ENCODE data around the gene TSKS. TPM values are rescaled to one million over a fixed set of nuclear protein-coding genes. Genes with fewer than 3 reads are reported as not detected.

Gene TSKS
- total RNA-seq, 2 experiments from 2014 or later: 0.34 to 0.70 TPM

DNA sequence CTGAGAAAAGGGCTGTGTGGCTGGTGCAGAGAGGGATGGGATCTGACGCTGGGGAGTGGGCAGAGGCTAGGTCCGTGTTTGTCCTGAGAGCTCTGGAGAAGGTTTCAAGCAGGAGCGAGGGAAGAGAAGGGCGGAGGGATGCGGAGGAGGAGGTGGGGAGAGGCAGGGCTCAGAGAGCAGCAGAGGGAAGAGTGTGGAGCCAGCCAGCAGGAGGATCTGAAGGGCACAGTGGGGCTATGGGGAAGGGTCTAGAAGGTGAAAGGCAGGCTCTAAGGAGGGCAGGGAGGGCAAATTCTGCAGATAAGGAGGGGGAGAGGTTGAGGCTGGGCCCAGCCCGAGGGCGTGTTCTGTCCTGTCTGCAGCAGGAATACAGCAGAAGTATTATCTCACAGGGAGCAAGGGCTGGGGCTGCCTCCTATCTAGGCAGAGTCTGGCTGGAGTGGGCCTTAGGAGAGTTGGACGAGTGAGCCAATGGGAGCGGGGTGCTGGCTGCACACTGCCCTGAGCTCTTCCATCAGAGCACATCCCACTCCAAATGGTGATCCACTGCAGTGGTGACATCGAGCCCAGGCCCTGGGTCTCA lies 9.8 kb upstream of the TSKS start:
- ChIA-PET POLR2A (no interaction called here), CTCF (no interaction called here)

DNA sequence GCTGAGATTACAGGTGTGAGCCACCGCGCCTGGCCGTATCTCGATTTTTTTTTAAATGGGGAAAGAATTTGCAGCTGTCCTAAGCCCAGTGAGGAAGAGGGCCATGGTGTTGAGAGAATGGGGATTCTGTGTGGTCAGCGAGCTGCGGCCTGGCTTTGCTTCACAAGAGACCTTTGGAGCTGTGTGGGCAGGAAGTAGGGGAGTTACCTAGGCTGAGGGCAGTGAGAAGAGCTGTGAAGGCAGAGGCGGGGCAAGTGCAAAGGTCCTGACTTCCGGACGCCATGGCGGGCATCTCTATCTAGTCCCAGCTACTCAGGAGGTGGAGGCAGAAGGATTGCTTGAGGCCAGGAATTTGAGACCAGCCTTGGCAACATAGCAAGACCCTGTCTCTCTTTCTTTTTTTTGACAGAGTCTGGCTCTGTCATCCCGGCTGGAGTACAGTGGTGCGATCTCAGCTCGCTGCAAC lies 8.6 kb upstream of the TSKS start:
- ChIA-PET POLR2A (no interaction called here), CTCF (no interaction called here)

DNA sequence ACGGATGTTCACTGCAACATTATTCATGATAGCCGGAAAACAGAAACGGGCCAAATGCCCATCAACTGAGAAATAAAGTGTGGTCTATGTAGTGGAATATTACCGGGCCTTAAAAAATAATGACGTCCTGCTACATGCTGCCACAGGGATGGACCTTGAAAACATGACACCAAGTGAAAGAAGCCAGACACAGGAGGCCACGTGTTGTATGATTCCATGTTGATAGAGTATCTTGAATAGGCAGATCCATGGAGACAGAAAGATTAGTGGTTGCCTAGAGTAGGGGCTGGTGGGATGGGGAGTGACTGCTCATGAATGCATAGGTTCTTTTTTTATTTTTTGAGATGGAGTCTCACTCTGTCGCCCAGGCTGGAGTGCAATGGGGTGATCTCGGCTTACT lies 7.4 kb upstream of the TSKS start:
- POLR2A ChIA-PET: no interaction called here
- CTCF ChIA-PET: interaction anchor here (0.6 to 0.7 kb wide), 2 partner anchors 351 to 1376 kb away, joined by 3 to 5 read pairs; no protein-coding TSS in a partner anchor

DNA sequence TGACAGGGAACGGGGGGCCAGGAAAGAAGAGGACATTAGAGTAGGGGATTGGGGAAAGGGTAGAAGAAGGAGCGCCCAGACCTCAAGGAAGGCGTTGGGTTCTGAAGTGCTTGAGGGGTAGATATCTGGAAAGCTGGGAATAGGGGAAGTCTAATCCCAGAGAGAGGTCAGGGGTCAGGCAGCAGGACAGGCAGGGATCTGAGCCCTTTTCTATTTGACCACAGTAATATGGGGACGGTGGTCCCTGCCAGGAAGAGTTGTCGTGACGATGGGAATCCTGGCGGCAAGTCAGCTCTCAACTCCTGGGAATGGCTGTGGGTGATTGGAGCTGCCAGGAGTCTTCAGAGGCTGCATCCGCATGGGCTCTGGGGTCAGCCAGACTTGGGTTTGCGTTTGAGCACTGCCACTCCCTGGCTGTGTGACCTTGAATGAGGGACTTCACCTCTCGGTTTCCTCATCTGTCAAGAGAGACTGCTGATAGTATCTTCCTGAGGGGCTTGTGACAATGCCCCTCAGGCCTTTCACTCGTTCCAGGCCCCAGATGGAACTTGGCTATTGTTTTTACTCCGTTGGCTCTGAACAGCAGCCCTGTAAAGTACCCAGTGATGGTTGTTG lies 5.0 kb upstream of the TSKS start:
- CTCF ChIA-PET: no interaction called here
- POLR2A ChIA-PET: no interaction called here

DNA sequence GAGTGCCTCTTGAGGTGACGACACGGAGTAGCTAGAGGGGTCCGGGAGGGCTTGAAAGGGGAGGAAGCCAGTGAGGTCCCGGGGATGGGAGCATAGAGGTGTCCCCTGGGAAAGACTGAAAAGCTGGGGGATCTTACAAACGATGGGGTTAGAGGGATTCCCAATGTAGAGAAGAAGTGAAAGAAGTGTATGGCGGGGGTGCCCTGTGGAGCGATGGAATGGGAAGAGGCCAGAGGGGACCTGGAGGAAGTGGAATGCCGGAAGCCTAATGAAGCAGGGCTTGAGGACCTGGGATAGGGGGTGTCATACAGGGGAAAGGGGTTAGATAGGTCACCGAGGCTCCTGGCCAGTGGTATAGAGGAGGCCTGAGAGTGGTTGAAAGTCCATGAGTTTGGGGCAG lies 4.3 kb upstream of the TSKS start:
- POLR2A ChIA-PET: interaction anchor here (0.6 to 1.2 kb wide), 2 partner anchors 18 to 91 kb away, joined by 3 to 14 read pairs; no protein-coding TSS in a partner anchor
- CTCF ChIA-PET: no interaction called here

DNA sequence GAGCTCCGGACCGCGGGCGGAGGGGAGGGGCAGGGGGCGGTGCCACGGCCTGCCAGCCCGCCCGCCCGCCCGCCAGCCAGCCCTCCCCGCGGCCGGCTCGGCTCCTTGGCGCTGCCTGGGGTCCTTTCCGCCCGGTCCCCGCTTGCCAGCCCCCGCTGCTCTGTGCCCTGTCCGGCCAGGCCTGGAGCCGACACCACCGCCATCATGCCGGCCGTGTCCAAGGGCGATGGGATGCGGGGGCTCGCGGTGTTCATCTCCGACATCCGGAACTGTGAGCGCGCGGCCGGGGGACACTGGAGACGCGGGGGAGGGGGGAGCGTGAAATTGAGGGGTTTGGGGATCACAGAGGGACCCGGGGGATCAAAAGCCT lies 3.8 kb upstream of the TSKS start, which contains the start of gene AP2A1:
Gene AP2A1, plus strand, starts transcription at position 72 of the 370 bp plus-strand sequence. Its CDS starts 133 bp downstream, at position 205.
- CTCF ChIA-PET: interaction anchor here (0.6 to 0.7 kb wide), 3 partner anchors 14 to 87 kb away, joined by 3 to 4 read pairs (median 3); no protein-coding TSS in a partner anchor
- POLR2A ChIA-PET: interaction anchor here (0.5 to 1.6 kb wide), 6 partner anchors 18 to 432 kb away, joined by 3 to 14 read pairs (median 4); partner anchors contain the start of genes CD37 and FUZ

DNA sequence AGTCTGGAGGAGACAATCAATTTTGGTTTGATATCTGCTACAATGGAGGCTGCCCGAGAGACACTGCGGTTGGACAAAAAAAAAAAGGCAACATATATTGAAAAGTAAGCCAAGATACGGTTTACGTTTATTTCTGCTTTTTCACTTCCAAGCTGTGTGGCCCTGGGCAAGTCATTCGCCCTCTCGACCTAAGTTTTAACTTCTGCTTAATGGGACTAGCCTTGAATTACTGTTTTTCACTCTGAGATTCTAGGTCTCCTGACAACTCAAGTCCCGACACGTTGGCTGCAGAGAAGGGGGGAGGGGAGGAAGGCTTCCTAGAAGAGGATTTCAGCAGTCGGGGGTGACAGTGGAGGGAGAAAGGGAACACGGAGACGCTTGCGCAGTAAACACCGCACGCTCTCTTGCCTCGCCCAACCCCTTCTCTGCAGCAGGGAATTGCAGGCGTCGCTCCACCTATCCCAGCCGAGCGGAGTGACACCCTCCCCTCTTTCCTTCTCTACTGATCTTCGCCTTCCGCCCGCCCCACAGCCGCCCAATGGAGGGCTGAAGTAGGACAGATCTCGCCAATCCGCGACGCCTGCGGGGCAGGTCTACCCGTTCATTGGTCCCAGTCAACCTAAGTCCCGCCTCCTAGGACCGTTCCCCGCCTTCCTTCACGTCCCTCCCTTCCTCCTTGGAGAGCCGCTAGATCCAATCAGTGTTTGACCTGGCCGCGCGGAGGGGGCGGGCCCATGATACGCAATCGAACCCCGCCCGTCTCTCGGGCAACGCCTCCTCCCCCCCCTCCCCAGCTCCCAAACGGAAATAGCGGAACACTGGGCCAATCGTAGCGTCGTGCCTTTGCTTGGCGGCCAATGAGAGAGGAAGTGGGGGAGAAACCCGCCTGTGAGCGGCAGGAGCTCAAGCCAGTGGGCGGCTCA lies 3.2 kb upstream of the TSKS start:
- ChIA-PET CTCF (interaction anchor here (0.6 to 0.7 kb wide), 3 partner anchors 15 to 86 kb away, joined by 3 to 4 read pairs (median 3); no protein-coding TSS in a partner anchor), POLR2A (interaction anchor here (0.5 to 1.6 kb wide), 6 partner anchors 17 to 431 kb away, joined by 3 to 14 read pairs (median 4); partner anchors contain the start of genes CD37 and FUZ)

DNA sequence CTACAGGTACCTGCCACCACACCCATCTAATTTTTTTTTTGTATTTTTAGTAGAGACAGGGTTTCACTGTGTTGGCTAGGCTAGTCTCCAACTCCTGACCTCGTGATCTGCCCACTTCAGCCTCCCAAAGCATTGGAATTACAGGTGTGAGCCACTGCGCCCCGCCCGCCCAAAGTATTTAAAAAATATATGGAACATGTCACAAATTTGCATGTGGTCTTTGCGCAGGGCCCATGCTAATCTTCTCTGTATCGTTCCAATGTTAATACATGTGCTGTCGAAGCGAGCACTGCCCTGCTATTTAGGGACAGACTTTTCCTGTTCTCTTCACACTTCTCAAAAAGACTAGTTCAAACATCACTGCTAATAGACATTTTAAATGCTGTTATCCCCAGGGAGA lies 1.2 kb upstream of the TSKS start:
- POLR2A ChIA-PET: no interaction called here
- CTCF ChIA-PET: no interaction called here

DNA sequence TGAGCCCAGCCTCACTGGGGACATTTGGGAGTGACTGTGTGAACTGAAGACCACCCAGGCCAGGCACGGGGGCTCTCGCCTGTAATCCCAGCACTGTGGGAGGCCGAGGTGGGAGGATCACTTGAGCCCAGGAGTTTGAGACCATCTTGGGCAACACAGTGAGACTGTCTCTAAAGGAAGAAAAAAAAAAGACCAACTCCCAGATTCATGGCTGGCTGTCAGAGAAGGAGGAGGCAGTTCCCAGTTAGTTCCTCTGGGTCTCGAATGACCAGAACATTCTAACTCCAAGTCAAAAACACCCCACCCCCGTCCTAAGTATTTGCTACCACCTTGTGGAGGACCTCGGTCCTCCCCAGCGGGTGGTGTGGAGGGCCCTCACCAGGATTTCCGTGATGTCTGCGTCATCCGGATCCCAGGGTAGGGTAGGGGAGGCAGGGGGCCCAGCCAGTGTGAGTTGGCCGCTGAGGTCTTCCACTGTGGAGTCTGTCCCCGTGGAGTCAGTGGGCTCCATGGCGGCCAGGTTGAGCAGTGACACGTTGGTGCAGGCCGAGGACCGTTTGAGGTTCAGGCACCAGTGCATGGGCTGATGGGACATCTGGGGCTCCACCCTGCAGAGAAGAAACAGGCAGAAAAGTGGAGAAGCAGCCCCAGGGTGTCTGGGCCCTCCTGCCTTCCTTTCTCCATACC lies 1.3 kb downstream of the TSKS start:
- ChIA-PET CTCF (interaction anchor here (1.0 kb wide), 1 partner anchor 44 kb away, joined by 3 read pairs; no protein-coding TSS in a partner anchor), POLR2A (no interaction called here)

DNA sequence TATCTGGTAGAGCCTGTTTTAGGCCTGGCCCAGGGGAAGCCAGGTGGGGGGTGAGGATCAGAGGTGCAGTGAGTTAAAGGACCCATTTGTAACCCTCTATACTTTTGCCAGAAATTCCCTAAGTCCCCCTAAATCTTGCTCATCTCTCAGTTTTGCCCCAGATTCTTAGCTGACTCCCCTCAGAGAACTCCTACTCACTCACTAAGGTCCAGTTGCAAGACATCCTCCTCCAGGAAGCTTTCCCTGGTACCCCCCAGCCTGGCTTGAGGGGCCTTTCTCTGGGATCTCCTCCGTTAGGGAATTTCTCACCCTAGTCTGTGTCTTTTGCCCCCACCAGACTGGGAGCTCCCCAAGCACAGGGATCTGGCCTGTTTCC lies 1.9 kb downstream of the TSKS start:
- ChIA-PET CTCF (interaction anchor here (1.0 kb wide), 1 partner anchor 44 kb away, joined by 3 read pairs; no protein-coding TSS in a partner anchor), POLR2A (interaction anchor here (0.5 kb wide), 1 partner anchor 419 kb away, joined by 6 read pairs; no protein-coding TSS in a partner anchor)

DNA sequence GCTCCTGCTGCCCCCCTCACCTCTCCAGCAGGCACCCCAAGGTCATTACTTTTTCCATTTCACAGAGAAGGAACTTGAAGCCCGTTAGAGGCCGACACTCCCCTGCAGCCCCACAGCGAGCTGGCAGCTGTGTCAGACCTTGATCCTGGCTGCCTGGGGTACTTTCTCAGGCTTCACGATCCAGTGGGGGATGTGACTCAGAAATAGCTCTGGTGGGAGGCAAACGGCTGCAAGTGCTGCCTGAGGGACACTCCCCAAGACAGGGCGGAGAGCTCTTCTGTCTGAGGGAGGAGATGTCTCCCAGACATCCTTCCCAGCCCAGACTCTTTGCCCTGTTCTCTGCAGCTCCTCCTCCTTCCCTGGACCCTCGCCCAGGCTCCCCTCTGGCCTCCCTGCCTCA lies 4.8 kb downstream of the TSKS start:
- CTCF ChIA-PET: interaction anchor here (1.1 kb wide), 1 partner anchor 18 kb away, joined by 4 read pairs; no protein-coding TSS in a partner anchor

DNA sequence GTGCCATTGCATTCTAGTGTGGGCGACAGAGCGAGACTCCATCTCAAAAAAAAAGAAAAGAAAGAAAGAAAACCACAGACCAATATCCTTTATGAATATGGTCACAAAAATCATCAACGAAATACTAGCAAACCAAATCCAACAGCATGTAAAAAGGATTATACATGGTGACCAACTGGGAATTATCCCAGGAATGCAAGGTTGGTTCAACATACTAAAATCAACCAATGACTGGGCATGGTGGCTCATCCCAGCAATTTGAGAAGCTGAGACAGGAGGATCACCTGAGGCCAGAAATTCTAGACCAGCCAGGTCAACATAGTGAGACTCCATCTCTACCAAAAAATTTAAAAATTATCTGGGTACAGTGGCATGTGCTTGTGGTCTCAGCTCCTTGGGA lies 7.2 kb downstream of the TSKS start:
- CTCF ChIA-PET: no interaction called here
- POLR2A ChIA-PET: no interaction called here

More for the DNA sequence above, 4.8 kb downstream of the TSKS start:
- POLR2A ChIA-PET: no interaction called here

DNA sequence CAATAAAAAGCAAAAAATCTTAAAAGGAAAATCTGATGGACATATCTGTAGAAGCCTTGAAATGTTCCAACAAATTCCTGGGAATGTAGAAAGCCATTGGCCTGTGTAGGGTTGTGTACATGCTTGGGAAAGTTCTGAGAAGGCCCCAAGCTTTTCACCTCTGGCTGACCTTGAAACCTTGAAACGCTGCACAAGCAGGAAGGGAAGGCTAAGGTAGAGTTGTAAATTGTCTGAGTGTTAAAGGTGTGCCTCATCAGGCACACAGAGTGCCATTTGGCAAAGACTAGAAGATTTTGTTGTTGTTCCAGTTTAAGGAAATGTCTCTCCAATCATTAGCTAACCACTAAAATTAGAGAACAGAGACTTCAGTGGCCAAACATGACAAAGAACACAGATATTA lies 10.4 kb downstream of the TSKS start:
- POLR2A ChIA-PET: no interaction called here
- CTCF ChIA-PET: no interaction called here

DNA sequence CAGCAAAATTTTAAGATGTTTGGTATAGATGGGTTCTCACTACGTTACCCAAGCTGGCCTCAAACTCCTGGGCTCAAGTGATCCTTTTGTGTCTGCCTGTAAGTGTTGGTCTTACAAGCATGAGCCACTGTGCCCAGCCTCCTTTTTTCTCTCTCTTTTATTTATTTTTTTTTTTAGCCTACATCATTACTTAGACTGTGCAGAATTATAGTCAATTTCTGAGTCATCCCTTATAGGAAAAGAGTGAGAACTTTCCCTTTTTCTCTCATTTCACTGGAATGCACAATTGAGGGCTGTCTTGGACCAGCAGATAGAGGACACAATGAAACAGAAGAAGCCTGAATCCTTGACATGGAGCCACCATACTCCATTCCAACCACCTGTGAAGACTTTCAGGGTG lies 13.3 kb downstream of the TSKS start:
- POLR2A ChIA-PET: no interaction called here
- CTCF ChIA-PET: no interaction called here

DNA sequence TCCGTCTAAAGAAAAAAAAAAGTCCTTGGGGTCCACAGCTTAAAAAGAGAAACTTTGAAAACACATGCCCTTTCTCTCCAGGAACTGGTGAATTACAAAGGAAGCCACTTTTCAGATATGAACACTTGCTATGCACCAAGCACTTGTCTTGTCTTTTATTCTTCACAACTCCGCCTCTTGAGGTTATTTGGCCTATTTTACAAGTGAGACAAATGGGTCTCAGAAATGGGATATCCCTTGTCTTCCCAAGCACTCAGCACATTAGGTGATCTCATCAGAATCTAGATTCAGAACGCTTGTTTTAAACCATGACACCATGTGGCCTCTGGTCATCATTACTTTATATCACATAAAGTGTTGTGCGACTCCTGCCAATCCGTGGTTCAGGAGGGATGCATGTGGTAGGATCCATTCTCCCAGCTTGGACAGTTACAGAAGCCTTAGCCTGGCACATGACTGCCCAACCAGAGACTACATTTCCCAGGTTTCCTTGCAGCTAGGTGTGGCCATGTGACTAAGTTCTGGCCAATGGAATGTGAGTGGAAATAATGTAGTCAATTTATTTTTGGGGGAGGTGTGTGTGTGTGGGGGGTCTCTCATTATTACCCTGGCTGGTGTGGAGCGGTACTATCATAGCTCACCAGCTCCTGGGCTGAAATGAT lies 13.9 kb downstream of the TSKS start:
- ChIA-PET CTCF (interaction anchor here (0.7 kb wide), 1 partner anchor 32 kb away, joined by 3 read pairs; no protein-coding TSS in a partner anchor), POLR2A (interaction anchor here (0.7 kb wide), 1 partner anchor 18 kb away, joined by 14 read pairs; the partner anchor contains the start of gene AP2A1)

DNA sequence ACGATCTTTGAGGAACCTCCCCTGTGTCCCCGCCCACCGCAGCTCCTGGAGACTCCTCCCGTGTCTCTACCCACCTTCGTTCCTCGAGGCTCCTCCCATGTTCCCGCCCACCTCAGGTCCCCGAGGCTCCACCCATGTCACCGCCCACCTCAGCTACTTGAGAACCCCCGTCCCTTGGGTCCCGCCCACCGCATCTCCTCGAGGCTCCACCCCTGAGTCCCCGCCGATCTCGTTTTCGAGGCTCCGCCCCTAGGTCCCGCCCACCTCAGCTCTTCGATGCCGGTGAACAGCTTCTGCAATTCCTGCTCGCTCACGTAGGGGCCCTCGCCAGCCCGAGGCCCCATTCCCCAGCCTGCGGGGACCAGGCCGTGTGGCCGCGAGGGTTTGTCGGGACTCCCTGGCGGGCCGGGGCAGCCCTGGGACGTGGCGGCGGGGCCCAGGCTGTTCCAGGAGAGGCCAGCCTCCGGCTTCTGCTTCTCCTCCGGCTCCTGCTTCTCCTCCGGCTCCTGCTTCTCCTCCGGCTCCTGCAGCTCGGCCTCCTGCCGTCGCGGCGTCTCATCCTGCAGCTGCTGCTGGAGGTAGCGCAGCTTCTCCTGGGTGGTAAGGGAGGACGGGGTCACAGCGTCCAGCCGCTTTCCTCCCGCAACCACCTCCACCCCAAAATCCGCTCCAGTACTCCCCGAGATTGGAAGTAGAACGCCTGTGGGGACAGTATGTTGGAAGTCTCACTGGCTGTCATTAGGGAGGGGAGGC lies 16.7 kb downstream of the TSKS start:
- POLR2A ChIA-PET: interaction anchor here (0.6 kb wide), 1 partner anchor 27 kb away, joined by 4 read pairs; no protein-coding TSS in a partner anchor
- CTCF ChIA-PET: interaction anchor here (0.5 kb wide), 1 partner anchor 107 kb away, joined by 4 read pairs; no protein-coding TSS in a partner anchor

DNA sequence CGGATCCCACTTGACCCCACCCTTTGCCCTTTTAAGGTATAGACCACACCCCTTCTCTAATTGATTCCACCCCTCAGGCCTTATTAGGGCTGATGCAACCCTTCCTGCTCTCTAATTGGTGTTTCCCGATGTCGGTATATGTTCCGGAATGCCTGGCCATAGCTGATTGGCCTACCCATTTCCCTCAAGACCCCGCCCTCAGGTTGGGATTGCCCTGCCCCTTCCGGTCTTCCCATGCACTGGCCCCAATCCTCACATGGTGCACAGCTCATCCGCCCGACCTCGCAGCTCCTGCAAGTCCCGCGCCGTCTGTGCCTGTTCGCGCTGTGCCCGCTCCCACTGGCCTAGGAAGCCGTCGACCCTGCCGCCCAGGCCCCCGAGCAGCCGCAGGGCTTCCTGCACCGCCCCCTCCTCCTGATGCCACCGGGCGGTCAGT lies 18.1 kb downstream of the TSKS start:
- CTCF ChIA-PET: interaction anchor here (1.0 kb wide), 1 partner anchor 67 kb away, joined by 5 read pairs; no protein-coding TSS in a partner anchor
- POLR2A ChIA-PET: no interaction called here

Data from activated CD8-positive, alpha-beta memory T cell treated with anti-CD3 and anti-CD28 coated beads for 36 hours (primary cell).